NK-92 treated with Interleukin-12 subunit alpha and Interleukin-12 subunit beta, amount 100 ng/mL, for 24 hours (cell line): ENCODE data around the gene ABCD2.
"Not testable (repeated sequence)": the region's sequence is repeated elsewhere in the genome, so short reads cannot be mapped to it uniquely, and the experiment has no call there.

ENCODE experiments used
- DNase-seq: peaks from one replicate; lab custom pipeline; 2025; lab: John Stamatoyannopoulos, UW

The ABCD2 gene

GRCh38 chr12:39619660-39620433 lies at the start of gene ABCD2:
ABCD2 (minus strand) TSS chr12:39619803; CDS start chr12:39619615, 188 bp downstream.
- DNase-seq, result peak; percentile 60

- DNase-seq, result no peak
Measured at GRCh38 chr12:39660101-39660500, 40.5 kb upstream of the ABCD2 start.

GRCh38 chr12:39647383-39647782 lies 27.8 kb upstream of the ABCD2 start:
- DNase-seq, result no peak

- DNase-seq, result no peak
Measured at GRCh38 chr12:39646963-39647362, 27.4 kb upstream of the ABCD2 start.

GRCh38 chr12:39643052-39643451 lies 23.4 kb upstream of the ABCD2 start:
- DNase-seq, result no peak

- DNase-seq, result no peak
Measured at GRCh38 chr12:39638840-39639239, 19.2 kb upstream of the ABCD2 start.

GRCh38 chr12:39638178-39638577 lies 18.6 kb upstream of the ABCD2 start:
- DNase-seq, result no peak

GRCh38 chr12:39632670-39633069 lies 13.1 kb upstream of the ABCD2 start:
- no peak for DNase-seq

- DNase-seq, result no peak
Measured at GRCh38 chr12:39628836-39629235, 9.2 kb upstream of the ABCD2 start.

GRCh38 chr12:39627914-39628313 lies 8.3 kb upstream of the ABCD2 start:
- DNase-seq, result no peak

- no peak for DNase-seq
Measured at GRCh38 chr12:39626033-39626814, 6.6 kb upstream of the ABCD2 start.

GRCh38 chr12:39623919-39624318 lies 4.3 kb upstream of the ABCD2 start:
- no peak for DNase-seq

GRCh38 chr12:39623160-39623559 lies 3.6 kb upstream of the ABCD2 start:
- not testable (repeated sequence) for DNase-seq

GRCh38 chr12:39622306-39622705 lies 2.7 kb upstream of the ABCD2 start:
- no peak for DNase-seq

GRCh38 chr12:39621670-39622069 lies 2.1 kb upstream of the ABCD2 start:
- no peak for DNase-seq

GRCh38 chr12:39620659-39621658 lies 1.4 kb upstream of the ABCD2 start:
- no peak for DNase-seq

GRCh38 chr12:39619316-39619659 lies 315 bp downstream of the ABCD2 start:
- no peak for DNase-seq

GRCh38 chr12:39618701-39619100 lies 902 bp downstream of the ABCD2 start:
- DNase-seq, result no peak

- DNase-seq, result no peak
Measured at GRCh38 chr12:39617887-39618286, 1.7 kb downstream of the ABCD2 start.

GRCh38 chr12:39616666-39617065 lies 2.9 kb downstream of the ABCD2 start:
- no peak for DNase-seq

- DNase-seq, result no peak
Measured at GRCh38 chr12:39616251-39616650, 3.4 kb downstream of the ABCD2 start.

GRCh38 chr12:39613525-39613924 lies 6.1 kb downstream of the ABCD2 start:
- no peak for DNase-seq
